DND-41 (cell line): ENCODE measurements around the gene TIPARP.

Experiments
- ATAC-seq: fragments of 200-7000 bp; cut with Tn5 transposase; 3 replicates; pipeline ENCODE4 v1.9.1; 2021; ENCODE audit warnings: low read depth; ENCODE audit not compliant: insufficient read depth
- DNase-seq: peaks from one replicate; pipeline ENCODE4 v3.0.0-alpha.2; 2020
- H2AFZ ChIP-seq: 2 replicates; pipeline ENCODE4 v1.6.0; 2012; ENCODE audit warnings: low read depth, low read length
- H3K27ac ChIP-seq: 2 replicates; pipeline ENCODE4 v1.5.1; 2012; ENCODE audit warnings: low read length, inconsistent platforms
- H3K27me3 ChIP-seq: fragments of 200-600 bp; sonication (generic); 2 replicates; pipeline ENCODE4 v1.6.0; 2012; ENCODE audit warnings: low read length, mild to moderate bottlenecking, inconsistent platforms; ENCODE audit not compliant: insufficient read depth, poor library complexity
- H3K36me3 ChIP-seq: 2 replicates; pipeline ENCODE4 v1.5.1; 2012; ENCODE audit warnings: low read length, inconsistent platforms; ENCODE audit not compliant: insufficient read depth
- H3K4me1 ChIP-seq: 2 replicates; pipeline ENCODE4 v1.5.1; 2012; ENCODE audit warnings: mild to moderate bottlenecking, low read length; ENCODE audit not compliant: insufficient read depth
- H3K4me2 ChIP-seq: 2 replicates; pipeline ENCODE4 v1.6.0; 2012; ENCODE audit warnings: mild to moderate bottlenecking, moderate library complexity, low read length, inconsistent platforms; ENCODE audit not compliant: insufficient read depth
- H3K4me3 ChIP-seq, 2 experiments: fragments of 200-600 bp in 1 of 2; shearing (Covaris generic) in 1 of 2; 2 replicates each; pipeline ENCODE4 v1.5.1; 2012 to 2016; ENCODE audit warnings: inconsistent platforms in 2 of 2, low read length in 2 of 2, mild to moderate bottlenecking in 2 of 2, low read depth in 1 of 2, moderate library complexity in 1 of 2
- H3K79me2 ChIP-seq: 2 replicates; pipeline ENCODE4 v1.6.0; 2012; ENCODE audit warnings: low read length, inconsistent platforms; ENCODE audit not compliant: insufficient read depth
- H3K9ac ChIP-seq: 2 replicates; pipeline ENCODE4 v1.6.0; 2012; ENCODE audit warnings: low read depth, mild to moderate bottlenecking, inconsistent platforms, low read length, moderate library complexity
- H3K9me3 ChIP-seq: 2 replicates; pipeline ENCODE4 v1.5.1; 2012; ENCODE audit warnings: low read length, moderate library complexity, mild to moderate bottlenecking, inconsistent platforms; ENCODE audit not compliant: insufficient read depth, severe bottlenecking
- H4K20me1 ChIP-seq: 2 replicates; pipeline ENCODE4 v1.6.0; 2012; ENCODE audit warnings: low read length; ENCODE audit not compliant: insufficient read depth
- CTCF ChIP-seq: IDR thresholded peaks from 2 replicates; pipeline ENCODE4 v1.5.1; 2012; ENCODE audit warnings: borderline replicate concordance, low read length, moderate library complexity, mild to moderate bottlenecking; ENCODE audit not compliant: poor library complexity, severe bottlenecking; ENCODE audit errors: extremely low read depth
- EZH2 ChIP-seq: IDR thresholded peaks from 3 replicates; pipeline ENCODE4 v1.6.1; 2012; ENCODE audit warnings: borderline replicate concordance, low read depth, mild to moderate bottlenecking, moderate library complexity, low read length, inconsistent platforms; ENCODE audit not compliant: severe bottlenecking

TIPARP gene

GRCh38 chr3:156674046-156674910 lies at the start of gene TIPARP:
TSS of gene TIPARP (plus strand) at chr3:156674590. CDS start at chr3:156677698, 3,108 bp downstream.
- Histone ChIP-seq H3K79me2 (peaks cover 44% of the 10 kb centered on the region), H3K4me3 (peak within 1 kb of the TSS; percentile 74 to 90), H3K4me1 (peaks cover 35% of the 10 kb centered on the region), H3K9ac (peak within 1 kb of the TSS; percentile 84), H3K27ac (peak within 1 kb of the TSS; percentile 79), H4K20me1 (peaks cover 18% of the 10 kb centered on the region), H3K27me3 (no peaks in the 10 kb centered on the region), H3K4me2 (peak within 1 kb of the TSS; percentile 87), H2AFZ (peak within 1 kb of the TSS; percentile 83), H3K9me3 (no peaks in the 10 kb centered on the region), H3K36me3 (peaks cover 18% of the 10 kb centered on the region)
- ATAC-seq = peak; percentile 79
- TF ChIP-seq CTCF (peak; percentile 51), EZH2 (no peak)
- peak; percentile 97 for DNase-seq

- Histone ChIP-seq H4K20me1 (no peaks in the 10 kb centered on the region), H3K36me3 (no peaks in the 10 kb centered on the region), H3K4me3 (no peak overlapping the region), H2AFZ (no peak overlapping the region), H3K4me1 (no peaks in the 10 kb centered on the region), H3K4me2 (no peak overlapping the region), H3K27ac (no peak overlapping the region), H3K9ac (no peak overlapping the region), H3K27me3 (peaks cover 2% of the 10 kb centered on the region), H3K79me2 (no peaks in the 10 kb centered on the region), H3K9me3 (no peaks in the 10 kb centered on the region)
- 0 out of 3 replicates have a peak, but pooled peaks have one; percentile 27 for ATAC-seq
- TF ChIP-seq CTCF (no peak), EZH2 (no peak)
- no peak for DNase-seq
Observed at GRCh38 chr3:156626104-156626503, 48.3 kb upstream of the TIPARP start.

- no peak overlapping the region for H3K4me2 ChIP-seq
- H2AFZ ChIP-seq = no peak overlapping the region
- H3K4me1 ChIP-seq = no peaks in the 10 kb centered on the region
Observed at GRCh38 chr3:156627946-156628569, 46.3 kb upstream of the TIPARP start.

More at GRCh38 chr3:156627946-156628569, 46.3 kb upstream of the TIPARP start:
- Histone ChIP-seq H4K20me1 (no peaks in the 10 kb centered on the region), H3K9me3 (no peaks in the 10 kb centered on the region), H3K79me2 (no peaks in the 10 kb centered on the region), H3K9ac (no peak overlapping the region), H3K27ac (no peak overlapping the region), H3K36me3 (no peaks in the 10 kb centered on the region), H3K27me3 (peaks cover 2% of the 10 kb centered on the region), H3K4me3 (no peak overlapping the region)
- TF ChIP-seq EZH2 = no peak
- no peak for TF ChIP-seq CTCF
- DNase-seq = no peak
- ATAC-seq = no peak
